ENCODE data around the gene FBLN2.

FBLN2 gene

DNA sequence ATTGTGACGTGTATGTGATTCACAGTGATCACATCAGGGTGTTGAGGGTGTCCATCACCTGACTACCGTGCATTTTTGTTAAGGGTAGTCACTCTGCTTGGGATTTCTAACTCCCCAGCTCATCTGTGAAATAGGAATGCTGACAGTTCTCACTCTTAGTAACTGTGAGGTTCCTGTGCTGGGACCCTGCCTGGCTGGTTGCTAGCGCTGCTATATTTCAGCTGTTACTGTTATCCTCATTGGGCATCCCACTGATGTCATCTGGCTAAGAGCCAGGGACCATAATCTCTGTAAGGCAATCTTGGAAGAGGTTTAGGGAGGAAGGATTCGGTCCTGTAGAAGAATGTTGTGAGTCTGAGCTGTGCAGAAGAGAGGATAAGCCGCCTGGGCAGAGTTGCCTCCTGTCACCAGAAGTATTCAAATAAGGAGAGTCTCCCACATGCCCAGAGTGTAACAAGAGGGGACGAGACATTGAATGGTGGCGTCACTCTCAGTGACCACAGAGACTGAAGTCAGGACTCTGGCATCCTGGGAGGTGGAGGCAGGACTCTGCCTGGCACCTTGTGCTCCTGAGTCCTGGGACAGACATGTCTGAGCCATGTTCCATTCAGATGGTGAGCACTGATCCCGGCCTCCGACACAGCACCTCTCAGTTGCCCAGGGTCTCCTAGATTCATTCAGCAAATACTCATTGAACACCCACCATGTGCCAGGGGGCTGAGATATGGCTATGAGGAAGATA lies 52.2 kb downstream of the FBLN2 start:
- DNase-seq (ENCODE audit: low read depth in 2 of 2): no peak

DNA sequence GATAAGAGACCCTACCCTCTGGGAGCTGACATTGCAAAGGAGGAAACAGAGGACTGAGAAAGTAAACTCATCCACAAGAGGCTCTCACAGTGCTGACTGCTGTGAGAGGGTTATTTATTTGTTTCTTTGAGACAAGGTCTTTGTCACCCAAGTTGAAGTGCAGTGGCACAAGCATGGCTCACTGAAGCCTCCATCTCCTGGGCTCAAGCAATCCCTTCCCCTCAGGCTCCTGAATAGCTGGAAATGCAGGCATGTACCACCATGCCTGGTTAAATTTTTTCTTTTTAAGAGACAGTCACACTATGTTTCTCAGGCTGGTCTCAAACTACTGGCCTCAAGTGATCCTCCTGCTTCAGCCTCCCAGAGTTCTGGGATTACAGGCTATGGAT lies 52.8 kb downstream of the FBLN2 start:
- DNase-seq (ENCODE audit: low read depth in 2 of 2): no peak

DNA sequence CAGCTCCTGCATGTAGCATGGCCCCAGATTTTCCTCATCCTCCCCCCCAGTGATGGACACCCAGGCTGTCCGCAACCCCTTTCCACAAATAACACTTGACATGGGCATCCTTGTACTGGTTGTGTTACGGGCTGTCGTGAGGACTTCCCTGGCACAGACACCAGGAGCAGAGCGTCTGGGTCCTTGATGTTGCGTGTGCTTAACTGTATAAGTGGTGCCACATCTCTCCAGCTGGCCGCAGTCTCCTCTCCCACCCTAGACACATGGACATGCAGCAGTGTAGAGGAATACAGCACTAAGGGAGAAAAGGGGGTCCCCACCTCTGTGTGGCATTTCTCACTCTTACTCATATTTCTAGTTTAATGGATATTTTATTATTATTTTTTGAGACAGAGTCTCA lies 56.6 kb downstream of the FBLN2 start:
- no peak for DNase-seq (ENCODE audit: low read depth in 2 of 2)

DNA sequence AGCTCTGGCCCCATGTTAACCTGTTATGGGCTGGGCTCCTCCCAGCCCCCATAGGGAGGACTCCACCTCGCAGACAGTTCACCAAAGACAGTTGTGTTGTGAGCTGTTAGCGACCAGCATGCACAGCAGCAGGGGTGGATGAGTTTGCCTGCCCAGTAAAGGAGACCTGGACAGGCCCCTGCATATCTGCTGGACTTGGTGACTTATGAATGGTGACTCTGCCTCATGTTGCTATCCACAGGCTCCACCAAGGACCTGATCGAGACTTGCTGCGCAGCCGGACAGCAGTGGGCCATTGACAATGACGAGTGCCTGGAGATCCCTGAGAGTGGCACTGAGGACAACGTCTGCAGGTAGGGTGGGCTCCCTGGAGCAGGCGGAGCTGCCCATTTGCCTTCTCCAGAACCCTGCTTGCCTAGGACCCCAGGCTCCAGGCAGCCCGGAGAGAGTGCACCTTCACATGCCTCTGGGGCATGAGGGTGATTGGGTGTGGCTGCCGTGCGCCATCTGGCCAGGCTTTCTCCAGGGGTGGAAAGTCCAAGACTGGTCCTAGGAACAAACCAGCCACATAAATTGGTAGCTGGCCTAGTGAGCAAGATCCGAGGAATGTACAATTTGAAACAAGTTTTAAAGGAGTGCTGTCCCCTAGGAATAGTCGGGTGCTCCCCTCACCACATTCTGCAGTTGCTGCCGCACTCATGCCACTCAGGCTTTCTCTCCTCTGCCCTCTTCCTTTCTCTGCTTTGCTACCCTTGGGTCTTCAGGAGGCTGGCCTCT lies 59.1 kb downstream of the FBLN2 start:
- no peak for DNase-seq (ENCODE audit: low read depth in 2 of 2)

DNA sequence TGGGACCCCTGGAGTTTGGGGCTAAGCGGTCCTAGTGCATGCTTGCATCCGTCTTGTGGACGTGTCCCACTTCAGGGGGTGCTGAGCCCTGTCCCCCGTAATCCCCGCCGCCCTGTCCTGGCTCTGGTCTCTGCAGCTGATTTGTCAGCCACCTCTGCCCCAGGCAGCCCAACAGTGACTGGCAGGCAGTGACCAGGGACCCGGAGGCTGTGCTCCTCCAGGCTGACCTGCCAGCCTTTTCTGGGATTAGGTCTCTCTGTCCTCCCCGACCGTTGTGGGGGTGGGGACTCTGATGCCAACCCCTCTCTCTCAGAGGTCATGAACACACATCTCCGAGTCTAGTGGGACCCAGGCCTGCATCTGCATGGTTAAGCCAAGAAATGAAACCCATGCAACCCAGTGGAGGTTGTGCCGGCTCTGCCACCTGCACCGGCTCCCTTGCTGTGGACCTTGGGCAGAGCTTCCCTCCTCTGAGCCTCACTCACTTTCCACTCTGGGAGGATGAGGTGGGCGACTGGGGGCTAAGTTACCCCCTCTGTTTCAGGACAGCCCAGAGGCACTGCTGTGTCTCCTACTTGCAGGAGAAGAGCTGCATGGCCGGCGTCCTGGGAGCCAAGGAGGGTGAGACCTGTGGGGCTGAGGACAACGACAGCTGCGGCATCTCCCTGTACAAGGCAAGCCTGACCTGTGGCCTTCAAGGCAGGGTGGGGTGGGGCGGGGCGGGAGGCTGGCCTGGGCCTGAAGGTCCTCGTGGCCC lies 60.2 kb downstream of the FBLN2 start:
- no peak for DNase-seq (ENCODE audit: low read depth in 2 of 2)

DNA sequence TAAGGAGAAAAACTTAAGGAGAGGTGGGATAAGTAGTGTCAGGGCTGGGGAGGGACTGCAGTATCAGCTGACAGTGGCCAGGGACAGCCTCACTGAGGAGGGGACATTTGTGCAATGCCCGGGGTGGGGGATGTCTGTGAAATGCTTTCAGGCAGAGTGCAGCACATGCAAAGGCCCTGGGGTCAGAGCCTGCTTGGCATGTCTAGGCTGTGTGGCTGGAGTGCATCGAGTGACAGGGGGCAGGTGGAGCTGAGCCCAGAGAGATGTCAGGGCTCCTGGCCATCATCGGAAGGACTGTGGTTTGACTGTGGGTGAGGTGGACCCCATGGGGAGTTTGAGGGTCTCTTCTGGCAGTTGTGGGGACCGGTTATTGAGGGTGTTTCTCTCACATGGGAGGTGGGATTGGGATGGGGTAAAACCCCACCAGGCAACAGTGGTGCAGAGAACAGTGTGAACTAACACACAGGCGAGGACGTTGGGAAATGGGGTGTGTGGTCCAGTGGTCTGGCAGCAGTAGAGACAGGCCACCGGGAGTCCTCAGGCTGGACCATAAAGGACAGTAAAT lies 61.2 kb downstream of the FBLN2 start:
- no peak for DNase-seq (ENCODE audit: low read depth in 2 of 2)

DNA sequence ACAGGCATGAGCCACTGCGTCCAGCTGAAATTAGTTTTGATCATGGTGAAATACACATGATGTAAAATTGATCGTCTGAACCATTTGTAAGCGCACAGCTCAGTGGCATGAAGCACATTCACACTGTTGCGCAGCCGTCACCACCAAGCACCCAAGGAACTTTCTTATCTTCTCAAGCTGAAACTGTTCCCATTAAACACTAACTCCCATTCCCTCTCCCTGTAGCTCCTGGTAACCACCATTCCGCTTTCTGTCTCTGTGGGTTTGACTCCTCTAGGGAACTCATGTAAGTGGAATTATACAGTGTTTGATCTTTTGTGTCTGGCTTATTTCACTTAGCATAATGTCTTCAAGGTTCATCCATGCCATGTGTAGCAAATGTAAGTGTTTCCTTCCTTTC lies 62.3 kb downstream of the FBLN2 start:
- no peak for DNase-seq (ENCODE audit: low read depth in 2 of 2)

DNA sequence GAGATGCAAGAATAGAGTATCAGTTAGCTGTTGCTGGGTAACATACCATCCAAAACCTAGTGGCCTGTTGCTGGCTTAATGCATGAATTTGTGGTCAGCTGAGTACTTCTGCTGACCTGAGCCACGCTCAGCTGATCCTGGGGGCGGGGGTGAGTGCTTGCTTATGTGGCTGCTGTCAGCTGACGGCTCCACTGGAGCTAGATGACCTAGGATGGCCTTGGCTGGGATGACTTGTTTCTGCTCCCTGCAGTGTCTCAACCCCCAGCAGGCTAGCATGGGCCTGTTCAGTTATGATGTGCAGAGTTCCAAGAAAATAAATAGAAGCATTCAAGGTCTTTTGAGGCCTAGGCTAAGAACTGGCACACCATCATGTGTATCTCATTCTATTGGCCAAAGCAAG lies 63.9 kb downstream of the FBLN2 start:
- DNase-seq (ENCODE audit: low read depth in 2 of 2): no peak

DNA sequence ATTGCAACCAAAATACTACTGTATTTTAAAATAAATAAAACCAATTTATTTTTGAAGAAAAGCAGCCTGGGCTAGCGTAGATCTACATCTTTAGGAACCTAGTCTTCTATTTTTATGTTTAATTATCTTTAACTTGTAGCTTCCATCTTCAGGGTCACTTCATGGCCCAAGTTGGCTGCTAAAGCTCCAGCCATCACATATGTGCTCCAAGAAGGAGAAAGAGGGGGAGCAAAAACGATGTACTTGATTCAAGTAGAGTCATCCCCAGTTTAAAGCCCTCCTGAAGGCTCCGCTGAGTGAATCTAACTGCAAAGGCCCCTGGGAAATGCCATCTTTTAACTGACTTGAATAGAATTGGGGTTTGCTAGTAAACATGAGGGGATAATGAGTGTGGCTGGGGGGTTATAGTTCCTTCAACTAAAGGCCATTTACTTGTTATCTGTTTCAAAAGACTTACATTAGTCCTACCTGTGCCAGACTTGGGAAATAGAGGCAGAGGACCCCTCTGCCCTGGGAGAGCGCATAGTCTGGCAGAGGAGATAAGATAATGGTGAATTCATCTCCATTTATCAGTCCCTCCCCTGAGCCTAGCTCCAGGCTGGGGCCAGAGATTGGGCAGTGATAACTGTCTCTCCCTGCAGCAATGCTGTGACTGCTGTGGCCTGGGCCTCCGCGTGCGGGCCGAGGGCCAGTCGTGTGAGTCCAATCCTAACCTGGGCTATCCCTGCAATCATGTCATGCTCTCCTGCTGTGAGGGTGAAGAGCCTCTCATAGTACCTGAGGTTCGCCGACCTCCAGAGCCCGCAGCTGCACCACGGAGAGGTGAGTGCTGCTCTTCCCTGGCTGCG lies 64.6 kb downstream of the FBLN2 start:
- DNase-seq (ENCODE audit: low read depth in 2 of 2): no peak

DNA sequence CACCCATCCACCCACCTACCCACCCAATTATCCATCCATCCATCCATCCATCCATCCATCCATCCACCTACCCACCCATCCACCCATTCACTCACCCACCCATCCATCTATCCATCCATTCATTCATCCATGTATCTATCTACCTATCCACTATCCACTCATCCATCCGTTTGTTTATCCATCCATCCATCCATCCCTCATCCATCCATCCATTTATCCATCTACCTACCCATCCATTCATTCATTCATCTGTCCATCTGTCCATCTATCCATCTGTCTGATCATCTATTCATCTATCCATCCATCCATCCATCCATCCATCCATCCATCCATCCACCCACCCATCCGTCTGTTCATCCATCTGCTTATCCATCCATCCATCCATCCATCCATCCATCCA lies 65.7 kb downstream of the FBLN2 start:
- no peak for DNase-seq (ENCODE audit: low read depth in 2 of 2)

DNA sequence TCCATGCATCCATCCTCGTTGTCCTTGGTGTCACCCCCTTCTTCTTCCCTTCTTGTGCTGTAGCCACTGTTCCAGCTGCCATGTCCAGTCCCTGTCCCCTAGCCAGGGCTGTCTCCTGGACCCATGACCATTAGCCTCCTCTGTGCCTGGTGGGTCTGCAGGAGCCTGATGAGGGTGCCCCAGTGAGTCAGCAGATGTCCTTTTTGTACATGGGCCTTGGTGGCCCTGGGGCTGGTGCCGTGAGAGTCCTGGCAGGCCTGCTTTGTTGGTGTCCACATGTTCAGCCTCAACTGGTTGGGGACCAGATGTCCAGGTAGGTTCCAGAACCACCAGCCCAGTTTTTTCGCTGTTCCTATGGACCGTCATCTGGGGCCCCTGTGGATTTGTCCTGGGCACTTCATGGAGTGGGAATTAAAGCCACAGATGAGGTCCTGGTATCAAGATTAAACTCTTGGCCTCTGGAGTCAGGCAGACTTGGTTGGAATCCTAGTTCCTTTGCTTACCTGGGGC lies 66.1 kb downstream of the FBLN2 start:
- DNase-seq (ENCODE audit: low read depth in 2 of 2): no peak

DNA sequence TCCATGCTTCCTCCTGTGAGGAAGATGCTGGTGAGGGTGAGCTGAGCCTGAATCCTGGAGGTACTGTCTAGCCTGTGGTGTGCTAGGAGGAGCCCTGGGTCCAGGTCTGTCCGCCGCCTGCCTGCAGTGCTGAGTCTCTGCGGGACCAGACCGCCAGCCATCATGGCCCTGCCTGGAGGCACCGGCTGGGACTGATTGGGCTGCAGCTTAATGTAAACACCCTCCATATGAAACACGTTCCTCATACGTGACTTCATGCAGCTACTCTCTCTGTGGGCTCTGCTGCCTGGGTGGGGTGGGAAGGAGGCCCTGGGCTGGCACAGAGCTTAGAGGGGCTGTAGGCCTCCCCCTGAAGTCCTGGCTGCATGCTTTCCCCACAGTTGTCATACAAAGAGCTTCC lies 67.4 kb downstream of the FBLN2 start:
- DNase-seq (ENCODE audit: low read depth in 2 of 2): no peak

DNA sequence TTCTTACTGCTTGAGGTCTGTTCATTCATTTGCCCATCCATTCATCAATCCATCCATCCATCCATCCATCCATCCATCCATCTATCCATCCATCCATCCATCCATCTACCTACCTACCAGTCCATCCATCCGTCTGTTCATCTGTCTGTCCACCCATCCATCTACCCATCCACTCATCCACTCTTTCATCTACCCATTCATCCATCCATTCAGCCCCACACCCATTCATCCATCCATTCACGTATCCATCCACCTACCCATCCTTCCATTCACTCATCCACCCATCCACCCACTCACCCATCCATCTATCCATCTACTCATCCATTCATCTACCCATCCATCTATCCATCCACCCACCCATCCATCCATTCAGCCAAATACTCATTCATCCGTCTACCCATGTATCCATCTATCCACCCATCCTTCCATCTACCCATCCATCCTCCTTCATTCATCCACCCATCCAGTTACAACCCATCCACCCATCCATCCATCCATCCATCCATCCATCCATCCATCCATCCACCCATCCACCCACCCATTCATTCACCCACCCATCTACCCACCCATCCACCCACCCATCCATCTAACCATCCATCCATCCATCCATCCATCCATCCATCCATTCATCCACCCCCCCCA lies 68.3 kb downstream of the FBLN2 start:
- DNase-seq (ENCODE audit: low read depth in 2 of 2): no peak

DNA sequence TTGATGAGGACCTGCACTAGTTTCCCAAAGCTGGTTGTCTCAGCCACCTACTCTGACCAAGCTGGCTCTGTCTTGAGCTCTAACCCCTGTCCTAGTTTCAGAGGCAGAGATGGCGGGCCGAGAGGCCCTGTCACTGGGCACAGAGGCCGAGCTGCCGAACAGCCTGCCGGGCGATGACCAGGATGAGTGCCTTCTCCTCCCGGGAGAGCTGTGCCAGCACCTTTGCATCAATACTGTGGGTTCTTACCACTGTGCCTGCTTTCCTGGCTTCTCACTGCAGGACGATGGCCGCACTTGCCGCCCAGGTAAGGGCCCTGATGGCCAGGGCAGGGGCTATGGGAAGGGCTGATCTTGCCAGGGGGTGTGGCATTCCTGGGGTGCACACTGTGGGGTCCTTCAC lies 69.1 kb downstream of the FBLN2 start:
- DNase-seq (ENCODE audit: low read depth in 2 of 2): no peak

DNA sequence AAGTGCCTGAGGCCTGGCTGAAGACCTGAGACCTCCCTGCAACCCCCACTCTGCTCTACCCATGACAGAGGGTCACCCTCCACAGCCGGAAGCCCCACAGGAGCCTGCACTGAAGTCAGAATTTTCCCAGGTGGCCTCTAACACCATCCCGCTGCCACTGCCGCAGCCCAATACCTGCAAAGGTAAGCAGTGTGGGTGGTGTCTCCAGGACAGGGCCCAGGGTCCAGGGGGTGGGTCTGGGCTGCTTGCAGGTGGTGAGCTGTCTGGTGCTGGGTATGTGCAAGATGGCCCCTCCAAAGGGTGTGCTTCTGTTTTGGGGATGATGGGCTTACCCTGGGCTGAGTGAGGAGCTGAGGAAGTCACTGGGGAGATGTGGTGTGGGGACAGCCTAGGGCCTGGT lies 69.9 kb downstream of the FBLN2 start:
- no peak for DNase-seq (ENCODE audit: low read depth in 2 of 2)

DNA sequence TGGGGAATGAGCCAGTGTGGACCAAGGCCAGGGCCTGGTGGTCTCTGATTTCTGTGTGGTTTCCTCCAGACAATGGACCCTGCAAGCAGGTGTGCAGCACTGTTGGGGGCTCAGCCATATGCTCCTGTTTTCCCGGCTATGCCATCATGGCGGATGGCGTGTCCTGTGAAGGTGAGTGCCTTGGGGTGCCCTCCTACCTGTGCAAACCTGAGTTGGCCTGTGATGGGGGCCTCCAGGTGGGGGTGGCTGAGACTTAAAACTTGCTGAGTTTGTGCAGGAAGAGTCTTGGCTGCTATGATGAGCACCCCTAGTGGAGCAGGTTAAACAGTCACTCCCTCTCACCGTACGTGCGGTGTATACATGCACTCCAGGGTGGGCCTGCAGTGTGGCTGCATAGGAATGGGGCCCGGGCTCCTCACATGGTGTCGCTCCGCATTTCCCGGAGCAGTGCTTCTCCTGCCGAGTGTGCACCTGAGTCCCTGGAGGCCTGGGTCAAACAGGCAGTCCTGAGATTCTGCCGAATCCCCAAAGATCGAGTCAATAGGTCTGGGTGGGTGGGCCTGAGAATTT lies 70.8 kb downstream of the FBLN2 start:
- DNase-seq (ENCODE audit: low read depth in 2 of 2): no peak

DNA sequence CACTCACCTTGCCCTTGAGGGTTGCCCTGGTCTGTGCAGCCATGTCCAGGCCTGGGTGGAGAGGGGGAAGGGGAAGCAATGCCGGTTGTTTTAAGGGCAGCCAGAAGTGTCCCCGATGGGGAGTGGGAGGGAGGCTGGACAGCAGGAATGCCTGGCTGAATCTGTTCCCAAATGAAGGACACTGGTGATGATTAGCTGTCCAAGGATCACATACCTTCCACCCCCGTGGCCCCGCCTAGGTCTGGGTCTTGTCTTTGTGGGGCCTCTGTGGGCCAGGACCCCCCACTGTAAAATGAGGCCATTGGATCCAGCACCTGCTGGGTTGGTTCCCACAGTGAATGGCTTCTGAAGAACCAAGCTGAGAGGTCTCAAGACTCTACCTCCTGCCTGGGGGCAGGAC lies 71.4 kb downstream of the FBLN2 start:
- no peak for DNase-seq (ENCODE audit: low read depth in 2 of 2)

DNA sequence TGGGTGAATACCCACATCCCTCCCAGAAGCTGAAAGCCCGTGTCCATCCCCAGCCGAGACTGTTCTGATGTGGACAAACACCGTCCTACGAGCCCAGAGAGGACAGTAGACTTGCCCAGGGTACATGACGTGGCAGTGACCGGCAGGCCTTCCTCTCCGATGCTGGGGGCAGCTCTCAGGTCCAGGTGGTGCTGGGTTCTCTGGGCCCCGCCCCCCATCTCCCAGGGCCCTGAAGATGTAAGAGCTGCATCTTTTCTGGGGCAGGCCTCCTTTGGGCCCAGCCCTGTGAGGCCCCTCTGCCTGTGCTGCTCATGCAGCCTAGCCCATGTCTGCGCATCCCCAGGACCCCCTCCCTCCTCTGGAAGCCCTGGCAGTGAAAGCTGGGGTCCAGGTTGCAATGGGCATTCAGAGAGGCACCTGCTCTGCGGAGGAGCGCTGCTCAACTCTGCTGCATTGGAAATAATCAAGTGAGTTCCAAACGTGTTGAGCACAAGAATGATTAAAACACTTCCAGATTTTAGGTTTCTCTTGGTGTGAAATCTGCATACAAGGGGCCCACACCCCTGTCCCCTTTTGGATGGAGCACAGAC lies 71.9 kb downstream of the FBLN2 start:
- DNase-seq (ENCODE audit: low read depth in 2 of 2): no peak

DNA sequence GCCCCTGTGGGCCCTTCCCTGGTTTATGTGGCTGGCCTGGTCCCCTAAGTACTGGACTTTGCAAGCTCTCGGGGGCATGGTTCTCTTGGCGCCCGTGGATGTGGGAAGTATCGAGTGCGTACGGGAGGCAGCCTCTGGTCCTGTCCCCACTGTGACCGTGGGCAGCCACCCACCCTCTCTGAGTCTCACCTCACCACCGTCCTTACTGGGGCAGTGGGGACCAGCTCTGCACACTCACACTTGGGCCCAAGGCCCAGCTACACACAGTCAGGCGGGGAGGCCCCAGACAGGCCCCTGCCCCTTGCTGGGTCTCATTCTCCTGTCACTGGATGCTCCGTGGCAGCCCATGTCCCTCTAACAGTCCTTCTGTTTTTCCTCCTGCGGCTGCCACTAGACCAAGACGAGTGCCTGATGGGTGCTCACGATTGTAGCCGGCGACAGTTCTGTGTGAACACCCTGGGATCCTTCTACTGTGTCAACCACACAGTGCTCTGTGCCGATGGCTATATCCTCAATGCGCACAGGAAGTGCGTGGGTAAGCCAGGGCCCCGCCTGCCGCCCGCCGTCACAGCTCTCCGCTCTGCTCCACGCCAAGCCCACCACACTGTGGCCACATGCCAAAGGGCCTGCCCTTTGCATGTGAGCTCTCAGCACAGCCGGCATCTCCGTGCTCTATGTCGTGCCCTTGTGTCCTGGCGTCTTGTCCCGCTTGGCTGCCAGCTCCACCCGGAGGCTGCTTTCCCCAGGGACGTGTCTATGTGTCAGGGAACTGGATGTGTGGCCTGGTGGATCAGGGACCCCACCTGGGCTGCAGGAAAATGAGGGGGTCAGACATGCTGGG lies 72.7 kb downstream of the FBLN2 start:
- peak in 1 of 2 donors; percentile 4 for DNase-seq (ENCODE audit: low read depth in 2 of 2)
